Lower lobe of right lung (tissue), 2 donors: ENCODE data around the gene MTG1. TPM values are rescaled to one million over a fixed set of nuclear protein-coding genes. Genes with fewer than 3 reads are reported as not detected.

Experiments used
- ATAC-seq, 2 donors: fragments of 200-7000 bp; cut with Tn5 transposase; one replicate each; pipeline ENCODE4 v1.9.1; 2020 to 2022; ENCODE audit warnings: mild to moderate bottlenecking in 2 of 2, moderate library complexity in 2 of 2
- DNase-seq: peaks from one replicate; pipeline ENCODE4 v3.0.0-alpha.2; 2020
- H3K27ac ChIP-seq: fragments of 200-600 bp; one replicate; pipeline ENCODE4 v1.8.0; 2022
- H3K27me3 ChIP-seq: fragments of 200-600 bp; one replicate; pipeline ENCODE4 v1.8.0; 2022; ENCODE audit warnings: low read depth
- H3K36me3 ChIP-seq: fragments of 200-600 bp; one replicate; pipeline ENCODE4 v1.8.0; 2022; ENCODE audit warnings: mild to moderate bottlenecking
- H3K4me1 ChIP-seq: fragments of 200-600 bp; one replicate; pipeline ENCODE4 v1.8.0; 2022
- H3K4me3 ChIP-seq: fragments of 200-600 bp; one replicate; pipeline ENCODE4 v1.8.0; 2022; ENCODE audit warnings: mild to moderate bottlenecking
- H3K9me3 ChIP-seq: fragments of 200-600 bp; one replicate; pipeline ENCODE4 v1.8.0; 2022
- intact Hi-C: fragments of 100-400 bp; cut with DNase I; formaldehyde crosslinking; loops from one replicate; pipeline ENCODE4 v1.11.0; 2022
- total RNA-seq: library from RNA; stranded (reverse); fragmentation: NEBNext Ultra II Directional; extraction: Animal tissue kit (Norgen Biotek cat#: 25700); gene quantifications from one replicate; pipeline ENCODE4 v1.2.1, GENCODE V29; 2021
- TF ChIP-seq, protein P1 (sequence below): fragments of 200-600 bp; IDR thresholded peaks from one replicate; pipeline ENCODE4 v1.8.0; 2022; ENCODE audit warnings: antibody characterized with exemption, mild to moderate bottlenecking
- donor health status: DM: no; HTN: yes; CAD: no; lungs with severe emphysema.

The MTG1 gene
- total RNA-seq, 1 donor from 2014 or later, result 41.7 TPM

DNA sequence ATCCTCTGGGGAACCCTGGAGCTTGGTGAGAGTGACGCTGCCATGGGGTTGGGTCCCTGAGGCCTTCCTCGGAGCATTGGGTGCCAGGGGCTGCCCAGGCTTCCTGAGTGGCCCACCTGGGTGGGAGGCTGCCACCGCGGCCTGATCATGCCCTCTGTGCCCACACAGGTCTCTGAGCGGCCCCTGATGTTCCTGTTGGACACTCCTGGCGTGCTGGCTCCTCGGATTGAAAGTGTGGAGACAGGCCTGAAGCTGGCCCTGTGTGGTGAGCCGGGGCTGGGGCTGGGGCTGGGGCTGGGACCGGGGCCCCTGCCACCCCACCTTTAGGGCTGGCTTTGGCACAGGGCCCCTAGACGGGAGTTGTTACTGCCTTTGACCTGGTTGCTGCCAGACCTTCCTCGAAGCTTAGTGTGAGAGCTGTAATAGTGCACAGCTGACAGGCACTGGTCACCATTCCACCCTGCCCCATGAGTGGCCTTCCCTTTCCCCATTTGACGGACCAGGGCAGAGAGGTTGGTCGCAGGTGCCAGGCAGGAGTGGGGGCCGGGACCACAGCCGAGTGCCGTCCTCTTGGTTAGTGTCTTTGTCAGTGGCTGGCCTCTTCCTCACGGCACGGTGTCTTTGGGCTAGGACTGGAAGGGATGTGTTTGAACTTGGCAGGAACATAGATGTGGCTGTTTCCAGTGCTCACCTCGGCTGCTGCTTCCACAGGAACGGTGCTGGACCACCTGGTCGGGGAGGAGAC, 8.2 kb downstream of the MTG1 start:
- Histone ChIP-seq H3K9me3 (no peaks in the 10 kb centered on the region), H3K27me3 (no peaks in the 10 kb centered on the region), H3K4me3 (no peak overlapping the region), H3K36me3 (peaks cover 85% of the 10 kb centered on the region), H3K27ac (peak overlapping the region; percentile 18), H3K4me1 (no peaks in the 10 kb centered on the region)
- peak in 1 of 2 donors; percentile 16 for ATAC-seq
- peak; percentile 42 for DNase-seq
- TF ChIP-seq, protein P1, sequence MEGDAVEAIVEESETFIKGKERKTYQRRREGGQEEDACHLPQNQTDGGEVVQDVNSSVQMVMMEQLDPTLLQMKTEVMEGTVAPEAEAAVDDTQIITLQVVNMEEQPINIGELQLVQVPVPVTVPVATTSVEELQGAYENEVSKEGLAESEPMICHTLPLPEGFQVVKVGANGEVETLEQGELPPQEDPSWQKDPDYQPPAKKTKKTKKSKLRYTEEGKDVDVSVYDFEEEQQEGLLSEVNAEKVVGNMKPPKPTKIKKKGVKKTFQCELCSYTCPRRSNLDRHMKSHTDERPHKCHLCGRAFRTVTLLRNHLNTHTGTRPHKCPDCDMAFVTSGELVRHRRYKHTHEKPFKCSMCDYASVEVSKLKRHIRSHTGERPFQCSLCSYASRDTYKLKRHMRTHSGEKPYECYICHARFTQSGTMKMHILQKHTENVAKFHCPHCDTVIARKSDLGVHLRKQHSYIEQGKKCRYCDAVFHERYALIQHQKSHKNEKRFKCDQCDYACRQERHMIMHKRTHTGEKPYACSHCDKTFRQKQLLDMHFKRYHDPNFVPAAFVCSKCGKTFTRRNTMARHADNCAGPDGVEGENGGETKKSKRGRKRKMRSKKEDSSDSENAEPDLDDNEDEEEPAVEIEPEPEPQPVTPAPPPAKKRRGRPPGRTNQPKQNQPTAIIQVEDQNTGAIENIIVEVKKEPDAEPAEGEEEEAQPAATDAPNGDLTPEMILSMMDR, result no peak
- intact Hi-C loops, result no loop called here

DNA sequence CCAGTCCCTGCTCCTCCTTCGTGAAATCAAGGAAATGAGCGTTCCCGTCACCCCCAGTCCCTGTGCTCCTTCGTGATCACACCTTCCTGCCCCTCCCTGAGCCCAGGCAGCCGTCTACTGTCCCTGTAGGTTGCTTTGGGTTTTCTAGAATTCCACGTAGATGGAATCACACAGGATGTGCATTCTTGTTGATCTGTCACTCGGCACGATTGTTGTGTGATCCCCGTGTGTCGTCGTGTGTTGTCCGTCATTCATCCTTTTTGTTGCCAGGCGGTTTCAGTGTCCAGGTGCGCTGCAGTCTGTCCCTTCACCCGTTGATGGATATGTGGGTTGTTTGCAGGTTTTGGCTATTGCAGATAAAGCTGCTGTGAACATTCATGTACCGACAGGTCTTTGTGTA, 9.4 kb downstream of the MTG1 start:
- H3K36me3 ChIP-seq, result peaks cover 87% of the 10 kb centered on the region
- DNase-seq, result no peak

DNA sequence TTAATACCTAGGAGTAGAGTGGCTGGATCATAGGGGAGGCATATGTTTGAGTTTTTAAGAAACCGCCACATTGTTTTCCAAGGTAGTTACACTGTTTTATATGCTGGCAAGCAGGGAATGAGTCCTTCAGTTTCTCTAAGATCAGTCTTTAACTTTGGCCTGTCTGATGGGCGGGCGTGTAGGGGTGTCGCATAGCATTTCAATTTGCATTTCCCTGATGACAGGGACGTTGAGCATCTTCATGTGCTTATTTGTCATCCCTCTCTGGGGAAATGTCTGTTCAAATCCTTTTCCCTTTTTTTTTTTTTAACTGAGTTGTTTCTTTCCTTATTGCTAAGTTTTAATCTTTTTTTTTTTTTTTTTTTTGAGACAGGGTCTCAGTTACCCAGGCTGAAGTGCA, 9.8 kb downstream of the MTG1 start:
- H3K27me3 ChIP-seq, result no peaks in the 10 kb centered on the region
- no peaks in the 10 kb centered on the region for H3K4me1 ChIP-seq
- TF ChIP-seq, protein P1, result no peak
- no peak overlapping the region for H3K4me3 ChIP-seq
- intact Hi-C loops, result no loop called here
- ATAC-seq (no peak), DNase-seq (no peak)
- no peak overlapping the region for H3K27ac ChIP-seq
- H3K9me3 ChIP-seq, result no peaks in the 10 kb centered on the region
- H3K36me3 ChIP-seq, result peaks cover 82% of the 10 kb centered on the region

More for the DNA sequence above, 9.4 kb downstream of the MTG1 start:
- H3K9me3 ChIP-seq, result no peaks in the 10 kb centered on the region
- H3K4me3 ChIP-seq, result no peak overlapping the region
- H3K27ac ChIP-seq, result no peak overlapping the region
- H3K27me3 ChIP-seq, result no peaks in the 10 kb centered on the region
- TF ChIP-seq, protein P1, result no peak
- no peak for ATAC-seq
- intact Hi-C loops, result no loop called here
- H3K4me1 ChIP-seq, result no peaks in the 10 kb centered on the region

DNA sequence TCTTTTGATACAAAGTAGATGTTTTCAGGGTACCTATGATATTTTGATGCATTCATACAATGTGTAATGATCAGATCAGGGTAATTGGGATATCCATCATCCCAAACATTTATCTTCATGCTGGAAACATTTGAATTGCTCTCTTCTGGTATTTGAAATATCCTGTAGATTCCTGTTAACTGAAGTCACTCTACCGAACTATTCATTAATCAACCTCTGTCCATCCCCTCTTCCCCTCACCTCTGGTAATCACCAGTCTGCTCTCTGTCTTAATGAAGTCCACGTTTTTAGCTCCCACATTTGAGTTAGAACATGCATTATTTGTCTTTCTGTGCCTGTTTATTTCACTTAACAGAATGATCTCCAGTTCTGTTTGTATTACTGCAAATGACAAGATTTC, 11.3 kb downstream of the MTG1 start:
- Histone ChIP-seq H3K27me3 (no peaks in the 10 kb centered on the region), H3K9me3 (no peaks in the 10 kb centered on the region), H3K4me3 (no peak overlapping the region), H3K27ac (no peak overlapping the region), H3K36me3 (peaks cover 76% of the 10 kb centered on the region), H3K4me1 (no peaks in the 10 kb centered on the region)
- ATAC-seq (no peak), DNase-seq (no peak)
- TF ChIP-seq, protein P1, result no peak
- intact Hi-C loops, result no loop called here

DNA sequence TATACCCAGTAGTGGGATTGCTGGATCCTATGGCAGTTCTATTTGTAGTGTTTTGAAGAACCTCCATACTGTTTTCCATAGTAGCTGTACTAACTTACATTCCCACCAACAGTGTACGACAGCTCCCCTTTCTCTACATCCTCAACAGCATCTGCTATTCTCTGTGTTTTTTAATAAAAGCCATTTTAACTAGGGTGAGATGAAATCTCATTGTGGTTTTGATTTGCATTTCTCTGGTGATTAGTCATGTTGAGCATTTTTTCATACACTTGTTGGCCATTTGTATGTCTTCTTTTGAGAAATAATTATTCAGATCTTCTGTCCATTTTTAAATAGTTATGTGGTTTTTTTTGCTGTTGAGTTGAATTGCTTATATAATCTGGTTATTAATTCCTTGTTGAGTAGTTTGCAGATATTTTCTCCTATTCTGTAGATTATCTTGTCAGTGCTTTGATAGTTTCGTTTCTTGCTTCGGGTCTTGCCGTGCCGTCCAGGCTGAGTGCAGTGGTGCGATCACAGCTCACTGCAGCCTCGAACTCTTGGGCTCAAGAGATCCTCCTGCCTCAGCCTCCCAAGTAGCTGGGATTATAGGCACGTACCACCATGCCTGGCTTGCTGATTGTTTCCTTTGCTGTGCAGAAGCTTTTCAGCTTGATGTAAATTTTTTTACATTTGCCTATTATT, 12.0 kb downstream of the MTG1 start:
- no peaks in the 10 kb centered on the region for H3K27me3 ChIP-seq
- DNase-seq (no peak), ATAC-seq (no peak)
- no peaks in the 10 kb centered on the region for H3K4me1 ChIP-seq
- H3K27ac ChIP-seq, result no peak overlapping the region
- intact Hi-C loops, result no loop called here
- no peak overlapping the region for H3K4me3 ChIP-seq
- peaks cover under 1% of the 10 kb centered on the region for H3K9me3 ChIP-seq
- peaks cover 77% of the 10 kb centered on the region for H3K36me3 ChIP-seq
- TF ChIP-seq, protein P1, result no peak
